Kidney (tissue), 14 donors: Measurements from ENCODE around the gene MCF2L. TPM values are rescaled to one million over a fixed set of nuclear protein-coding genes. Genes with fewer than 3 reads are reported as not detected.
"Not testable (repeated sequence)": the region's sequence is repeated elsewhere in the genome, so short reads cannot be mapped to it uniquely, and the experiment has no call there.

Experiments used
- DNase-seq, 5 donors: peaks; one replicate each; pipeline ENCODE4 v3.0.0-alpha.2; 2013 to 2020
- FAIRE-seq: peaks from 2 replicates; lab custom pipeline; 2012; peaks lifted over from hg19 to GRCh38; lab: Jason Lieb, UNC
- H3K27ac ChIP-seq, 2 donors: one replicate each; pipeline ENCODE4 v1.7.0; 2013; ENCODE audit warnings: low read depth in 2 of 2, low read length in 2 of 2, inconsistent platforms in 1 of 2
- H3K27me3 ChIP-seq: one replicate; pipeline ENCODE4 v1.7.1; 2013; ENCODE audit warnings: low read length, inconsistent platforms; ENCODE audit not compliant: control insufficient read depth, insufficient read depth
- H3K36me3 ChIP-seq, 3 donors: one replicate each; pipeline versions ENCODE4 v1.7.0 to v1.7.1; 2013; ENCODE audit warnings: low read length in 3 of 3, control low read depth in 1 of 3, inconsistent platforms in 1 of 3; ENCODE audit not compliant: insufficient read depth in 3 of 3, control insufficient read depth in 2 of 3
- H3K4me1 ChIP-seq, 3 donors: one replicate each; pipeline versions ENCODE4 v1.7.0 to v1.7.1; 2013; ENCODE audit warnings: low read length in 3 of 3, inconsistent platforms in 1 of 3, low read depth in 1 of 3; ENCODE audit not compliant: control insufficient read depth in 2 of 3, insufficient read depth in 2 of 3
- H3K4me3 ChIP-seq, 3 donors: one replicate each; pipeline versions ENCODE4 v1.7.0 to v1.8.1; 2013; ENCODE audit warnings: low read length in 3 of 3, control low read depth in 1 of 3, inconsistent platforms in 1 of 3
- H3K9ac ChIP-seq, 3 donors: one replicate each; pipeline versions ENCODE4 v1.7.0 to v1.7.1; 2013; ENCODE audit warnings: low read length in 3 of 3, control low read depth in 1 of 3, inconsistent platforms in 1 of 3
- H3K9me3 ChIP-seq, 3 donors: one replicate each; pipeline versions ENCODE4 v1.7.0 to v1.7.1; 2013; ENCODE audit warnings: low read length in 3 of 3, control low read depth in 1 of 3, inconsistent platforms in 1 of 3; ENCODE audit not compliant: control insufficient read depth in 2 of 3, insufficient read depth in 1 of 3
- intact Hi-C: fragments of 100-400 bp; cut with DNase I; formaldehyde crosslinking; loops from one replicate; pipeline ENCODE4 v1.11.1; 2022
- polyA plus RNA-seq: library from polyadenylated mRNA; stranded (reverse); fragments of 350-450 nt; fragmentation: Illumina TruSeq; extraction: RNeasy Lipid Tissue Mini Kit (QIAGEN cat#74804); gene quantifications from one replicate; pipeline ENCODE4 v1.2.3, GENCODE V29; 2014; ENCODE audit warnings: low read depth, low replicate concordance; ENCODE audit not compliant: insufficient read depth
- total RNA-seq: library from RNA; stranded (reverse); fragmentation: NEBNext Ultra II Directional; extraction: Animal tissue kit (Norgen Biotek cat#: 25700); gene quantifications from one replicate; pipeline ENCODE4 v1.2.1, GENCODE V29; 2021
- TF ChIP-seq, protein P1 (sequence below): IDR thresholded peaks from 3 replicates; pipeline ENCODE4 v1.5.1; 2012; ENCODE audit warnings: mild to moderate bottlenecking, moderate library complexity, borderline replicate concordance; ENCODE audit not compliant: insufficient read depth; ENCODE audit errors: extremely low read depth
- donor health status: control.
- donor health status: control.
- donor health status: control.
- donor health status: control.
- donor health status: control.
- donor health status: DM: yes; HTN: yes; CAD: no.
- donor health status: Normal renal cell carcinoma (clear cell type).

The MCF2L gene
- total and polyA plus RNA-seq, 2 donors from 2014 or later, result 12.1 to 61.9 TPM

DNA sequence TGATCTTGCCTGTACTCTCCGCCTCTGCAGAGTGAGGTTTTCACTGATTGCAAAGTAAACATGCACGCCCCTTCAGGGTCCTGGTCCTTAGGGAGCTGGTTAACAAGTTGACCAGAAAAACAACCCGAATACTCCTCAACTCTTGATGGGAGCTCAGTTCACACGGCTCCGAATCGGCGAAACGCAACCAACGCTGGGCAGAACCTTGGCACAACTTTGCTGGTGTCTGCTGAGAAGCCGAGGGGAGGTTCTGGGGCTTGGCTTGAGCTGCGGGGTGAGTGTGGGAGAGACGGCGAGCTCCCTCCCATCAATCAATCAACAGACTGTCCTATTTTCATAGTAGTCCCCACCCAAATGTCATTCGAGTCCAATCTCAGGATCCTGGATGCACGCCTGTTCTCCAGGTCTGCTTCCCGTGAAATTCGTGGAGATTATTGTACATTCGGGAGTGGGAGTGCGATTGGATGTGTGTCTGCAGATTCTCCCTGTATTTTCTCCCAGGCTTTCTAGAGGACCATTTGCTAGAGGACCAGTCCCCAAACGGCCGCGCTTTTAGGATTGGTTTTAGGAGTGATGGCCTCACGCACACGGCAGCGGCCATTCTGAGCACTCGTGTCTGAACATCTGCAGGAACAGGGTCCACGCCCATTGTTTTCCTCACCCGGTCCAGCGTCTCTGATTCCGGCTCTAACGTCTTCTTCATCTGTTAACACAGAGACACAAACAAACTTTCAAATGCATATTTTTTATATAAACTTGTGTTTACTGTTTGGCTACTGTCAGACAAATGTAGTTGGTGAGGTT, 85.0 kb downstream of the MCF2L start:
- Histone ChIP-seq H3K4me1 (no peaks in the 10 kb centered on the region), H3K9me3 (no peaks in the 10 kb centered on the region), H3K9ac (no peak overlapping the region), H3K27me3 (no peaks in the 10 kb centered on the region), H3K4me3 (no peak overlapping the region), H3K27ac (no peak overlapping the region), H3K36me3 (peaks cover 0 to 9% (median 5%) of the 10 kb centered on the region in 3 donors)
- FAIRE-seq (no peak), DNase-seq (peak in 1 of 5 donors; percentile 56)
- TF ChIP-seq, protein P1, sequence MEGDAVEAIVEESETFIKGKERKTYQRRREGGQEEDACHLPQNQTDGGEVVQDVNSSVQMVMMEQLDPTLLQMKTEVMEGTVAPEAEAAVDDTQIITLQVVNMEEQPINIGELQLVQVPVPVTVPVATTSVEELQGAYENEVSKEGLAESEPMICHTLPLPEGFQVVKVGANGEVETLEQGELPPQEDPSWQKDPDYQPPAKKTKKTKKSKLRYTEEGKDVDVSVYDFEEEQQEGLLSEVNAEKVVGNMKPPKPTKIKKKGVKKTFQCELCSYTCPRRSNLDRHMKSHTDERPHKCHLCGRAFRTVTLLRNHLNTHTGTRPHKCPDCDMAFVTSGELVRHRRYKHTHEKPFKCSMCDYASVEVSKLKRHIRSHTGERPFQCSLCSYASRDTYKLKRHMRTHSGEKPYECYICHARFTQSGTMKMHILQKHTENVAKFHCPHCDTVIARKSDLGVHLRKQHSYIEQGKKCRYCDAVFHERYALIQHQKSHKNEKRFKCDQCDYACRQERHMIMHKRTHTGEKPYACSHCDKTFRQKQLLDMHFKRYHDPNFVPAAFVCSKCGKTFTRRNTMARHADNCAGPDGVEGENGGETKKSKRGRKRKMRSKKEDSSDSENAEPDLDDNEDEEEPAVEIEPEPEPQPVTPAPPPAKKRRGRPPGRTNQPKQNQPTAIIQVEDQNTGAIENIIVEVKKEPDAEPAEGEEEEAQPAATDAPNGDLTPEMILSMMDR, result no peak
- intact Hi-C loops, result no loop called here

DNA sequence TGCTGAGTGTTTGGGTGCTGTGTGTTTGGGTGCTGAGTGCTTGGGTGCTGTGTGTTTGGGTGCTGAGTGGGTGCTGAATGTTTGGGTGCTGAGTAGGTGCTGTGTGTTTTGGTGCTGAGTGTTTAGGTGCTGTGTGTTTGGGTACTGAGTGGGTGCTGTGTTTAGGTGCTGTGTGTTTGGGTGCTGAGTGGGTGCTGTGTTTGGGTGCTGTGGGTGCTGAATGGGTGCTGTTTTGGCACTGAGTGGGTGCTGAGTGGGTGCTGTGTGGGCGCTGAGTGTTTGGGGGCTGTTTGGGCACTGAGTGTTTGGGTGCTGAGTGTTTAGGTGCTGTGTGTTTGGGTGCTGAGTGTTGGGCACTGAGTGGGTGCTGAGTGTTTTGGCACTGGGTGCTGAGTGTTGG, 88.1 kb downstream of the MCF2L start:
- no peaks in the 10 kb centered on the region for H3K9me3 ChIP-seq
- no peak overlapping the region for H3K4me3 ChIP-seq
- peaks cover 0 to 11% (median 5%) of the 10 kb centered on the region in 3 donors for H3K36me3 ChIP-seq
- intact Hi-C loops, result no loop called here
- DNase-seq, result peak in 1 of 5 donors; percentile 8
- TF ChIP-seq, protein P1, result no peak
- H3K27me3 ChIP-seq, result no peaks in the 10 kb centered on the region
- no peaks in the 10 kb centered on the region for H3K4me1 ChIP-seq
- no peak for FAIRE-seq
- no peak overlapping the region for H3K9ac ChIP-seq
- no peak overlapping the region for H3K27ac ChIP-seq

DNA sequence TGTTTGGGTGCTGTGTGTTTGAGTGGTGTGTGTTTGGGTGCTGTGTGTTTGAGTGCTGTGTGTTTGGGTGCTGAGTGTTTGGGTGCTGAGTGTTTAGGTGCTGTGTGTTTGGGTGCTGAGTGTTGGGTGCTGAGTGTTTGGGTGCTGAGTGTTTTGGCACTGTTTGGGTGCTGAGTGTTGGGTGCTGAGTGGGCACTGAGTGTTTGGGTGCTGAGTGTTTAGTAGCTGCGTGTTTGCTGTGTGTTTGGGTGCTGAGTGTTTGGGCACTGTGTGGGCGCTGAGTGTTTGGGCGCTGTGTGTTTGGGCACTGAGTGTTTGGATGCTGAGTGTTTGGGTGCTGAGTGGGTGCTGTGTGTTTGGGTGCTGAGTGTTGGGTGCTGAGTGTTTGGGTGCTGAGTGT, 88.5 kb downstream of the MCF2L start:
- FAIRE-seq, H3K27me3 ChIP-seq, H3K4me3 ChIP-seq, H3K4me1 ChIP-seq, H3K27ac ChIP-seq, H3K9ac ChIP-seq, intact Hi-C loops, H3K9me3 ChIP-seq: not testable (repeated sequence)
- peak in 1 of 5 donors; percentile 29 for DNase-seq
- peaks cover 0 to 11% (median 3%) of the 10 kb centered on the region in 3 donors for H3K36me3 ChIP-seq

- DNase-seq, result peak in 1 of 5 donors; percentile 46
- Histone ChIP-seq H3K27ac (no peak overlapping the region), H3K9me3 (no peaks in the 10 kb centered on the region), H3K4me3 (no peak overlapping the region), H3K9ac (no peak overlapping the region), H3K36me3 (peaks cover 0 to 8% (median 3%) of the 10 kb centered on the region in 3 donors), H3K27me3 (no peaks in the 10 kb centered on the region), H3K4me1 (no peaks in the 10 kb centered on the region)
- FAIRE-seq, result no peak
- TF ChIP-seq, protein P1, result no peak
- intact Hi-C loops, result no loop called here
Measured at GRCh38 chr13:113058129-113058987, 89.3 kb downstream of the MCF2L start.
